ENCODE data around the gene SLAIN2. TPM values are rescaled to one million over a fixed set of nuclear protein-coding genes. Genes with fewer than 3 reads are reported as not detected.

Gene SLAIN2
- total RNA-seq, 1 experiment from 2014 or later = 35.8 TPM

DNA sequence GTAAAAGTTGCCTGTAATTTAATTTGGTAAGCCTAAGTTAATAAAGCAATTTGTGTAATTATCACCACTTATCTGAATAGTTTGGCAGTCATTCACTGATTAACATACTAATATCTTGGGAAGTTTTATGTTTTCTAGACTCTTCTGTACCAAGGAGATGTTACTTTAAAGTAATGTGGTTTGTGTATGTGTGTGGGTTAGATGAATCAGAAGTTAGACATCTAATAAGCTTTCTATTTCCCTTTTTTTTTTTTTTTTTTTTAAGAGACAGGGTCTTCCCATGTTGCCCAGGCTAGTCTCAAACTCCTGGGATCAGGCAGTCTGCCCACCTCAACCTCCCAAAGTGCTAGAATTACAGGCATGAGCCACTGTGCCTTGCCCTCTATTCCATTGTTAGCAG lies 5.3 kb downstream of the SLAIN2 start (continued):
- TF ChIP-seq, protein P1, sequence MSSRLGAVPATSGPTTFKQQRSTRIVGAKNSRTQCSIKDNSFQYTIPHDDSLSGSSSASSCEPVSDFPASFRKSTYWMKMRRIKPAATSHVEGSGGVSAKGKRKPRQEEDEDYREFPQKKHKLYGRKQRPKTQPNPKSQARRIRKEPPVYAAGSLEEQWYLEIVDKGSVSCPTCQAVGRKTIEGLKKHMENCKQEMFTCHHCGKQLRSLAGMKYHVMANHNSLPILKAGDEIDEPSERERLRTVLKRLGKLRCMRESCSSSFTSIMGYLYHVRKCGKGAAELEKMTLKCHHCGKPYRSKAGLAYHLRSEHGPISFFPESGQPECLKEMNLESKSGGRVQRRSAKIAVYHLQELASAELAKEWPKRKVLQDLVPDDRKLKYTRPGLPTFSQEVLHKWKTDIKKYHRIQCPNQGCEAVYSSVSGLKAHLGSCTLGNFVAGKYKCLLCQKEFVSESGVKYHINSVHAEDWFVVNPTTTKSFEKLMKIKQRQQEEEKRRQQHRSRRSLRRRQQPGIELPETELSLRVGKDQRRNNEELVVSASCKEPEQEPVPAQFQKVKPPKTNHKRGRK (CRISPR knock-in tag; IDR thresholded peaks at IDR 0.05; ENCODE audit: borderline replicate concordance) = no peak
- TF ChIP-seq TP53 (CRISPR knock-in tag; IDR thresholded peaks at IDR 0.05) = no peak
- TF ChIP-seq HMGA2 (CRISPR knock-in tag; IDR thresholded peaks at IDR 0.05) = no peak

DNA sequence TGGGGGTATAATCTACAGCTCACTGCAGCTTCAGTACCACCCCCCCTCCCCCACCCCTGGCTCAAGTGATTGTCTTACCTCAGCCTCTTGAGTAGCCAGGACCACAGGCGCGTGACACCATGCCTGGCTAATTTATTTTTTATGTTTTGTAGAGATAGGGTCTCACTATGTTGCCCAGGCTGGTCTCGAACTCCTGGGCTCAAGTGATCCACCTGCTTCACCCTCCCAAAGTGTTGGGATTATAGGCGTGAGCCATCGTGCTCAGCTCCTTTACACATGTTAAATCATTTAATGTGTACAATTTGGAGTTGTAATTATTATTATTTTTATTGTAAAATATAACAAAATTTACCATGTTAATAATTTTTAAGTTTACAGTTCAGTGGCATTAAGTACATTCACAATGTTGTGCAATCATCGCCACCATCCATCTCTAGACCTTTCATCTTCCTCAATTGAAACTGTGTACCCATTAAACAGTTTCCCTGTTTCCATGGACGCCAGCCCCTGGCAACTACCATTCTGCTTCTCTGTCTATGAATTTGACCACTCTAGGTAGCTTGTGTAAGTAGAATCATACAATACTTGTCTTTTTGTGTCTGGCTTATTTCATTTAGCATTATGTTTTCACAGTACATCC lies 6.1 kb downstream of the SLAIN2 start:
- no peak for DNase-seq (ENCODE audit: low spot score)
- POLR2A ChIA-PET = no interaction called here
- no peak overlapping the region; the same call in 1 of the 2 replicates for H3K27ac Mint-ChIP-seq
- no peaks in the 10 kb centered on the region for H3K27me3 Mint-ChIP-seq (ENCODE audit: low read depth)
- H3K9me3 Mint-ChIP-seq = peaks cover 6% of the 10 kb centered on the region
- no peak overlapping the region for H3K4me3 Mint-ChIP-seq
- TF ChIP-seq ZNF121 (CRISPR knock-in tag; IDR thresholded peaks at IDR 0.05) (peak; percentile 85), ZNF232 (CRISPR knock-in tag; IDR thresholded peaks at IDR 0.05) (no peak)
- no peak for ATAC-seq
- H3K36me3 Mint-ChIP-seq = peaks cover 5% of the 10 kb centered on the region
- CTCF ChIA-PET = no interaction called here
- H3K4me1 Mint-ChIP-seq = peaks cover 60% of the 10 kb centered on the region

DNA sequence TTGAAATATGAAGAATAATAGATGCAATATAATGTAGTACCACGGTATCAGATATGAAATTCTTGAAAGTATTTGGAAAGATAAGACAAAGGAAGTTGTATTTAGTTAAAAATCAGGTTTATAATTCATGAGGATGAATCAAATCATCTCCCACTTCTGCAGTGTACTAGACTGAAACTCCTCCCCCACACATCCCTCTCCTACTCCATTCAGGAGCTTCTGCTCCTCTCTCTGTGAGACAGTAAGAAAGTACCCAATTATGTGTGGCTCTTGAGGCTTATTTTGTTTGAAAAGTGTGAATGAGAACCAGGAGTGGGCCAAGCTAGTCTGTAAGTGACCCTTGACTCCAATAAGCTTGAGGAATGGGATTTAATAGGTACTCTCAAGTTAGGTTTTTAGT lies 9.5 kb downstream of the SLAIN2 start:
- POLR2A ChIA-PET = no interaction called here
- peaks cover 13% of the 10 kb centered on the region for H3K9me3 Mint-ChIP-seq
- CTCF ChIA-PET = no interaction called here
- ATAC-seq (no peak), DNase-seq (ENCODE audit: low spot score) (no peak)
- H3K27me3 Mint-ChIP-seq (ENCODE audit: low read depth) = no peaks in the 10 kb centered on the region
- H3K4me3 Mint-ChIP-seq = no peak overlapping the region
- TF ChIP-seq PRRX2 (CRISPR knock-in tag; IDR thresholded peaks at IDR 0.05) = no peak
- no peak for TF ChIP-seq CBFB (CRISPR knock-in tag; IDR thresholded peaks at IDR 0.05; ENCODE audit: low read depth)
- no peak overlapping the region for H3K27ac Mint-ChIP-seq
- H3K4me1 Mint-ChIP-seq = peaks cover 44% of the 10 kb centered on the region
- H3K36me3 Mint-ChIP-seq = peaks cover 12% of the 10 kb centered on the region

DNA sequence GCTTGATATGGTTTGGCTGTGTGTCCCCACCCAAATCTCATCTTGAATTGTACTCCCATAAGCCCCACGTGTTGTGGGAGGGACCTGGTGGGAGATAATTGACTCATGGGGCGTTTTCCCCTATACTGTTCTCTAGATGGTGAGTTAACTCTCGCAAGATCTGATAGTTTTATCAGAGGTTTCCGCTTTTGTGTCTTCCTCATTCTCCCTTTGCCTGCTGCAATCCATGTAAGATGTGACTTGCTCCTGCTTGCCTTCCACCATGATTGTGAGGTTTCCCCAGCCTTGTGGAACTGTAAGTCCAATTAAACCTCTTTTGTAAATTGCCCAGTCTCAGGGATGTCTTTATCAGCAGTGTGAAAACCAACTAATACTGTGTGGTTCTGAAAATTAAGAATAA lies 11.5 kb downstream of the SLAIN2 start:
- no peak overlapping the region for H3K27ac Mint-ChIP-seq
- H3K4me1 Mint-ChIP-seq = peaks cover 32% of the 10 kb centered on the region
- ATAC-seq (no peak), DNase-seq (ENCODE audit: low spot score) (no peak)
- H3K9me3 Mint-ChIP-seq = peaks cover 13% of the 10 kb centered on the region
- no peaks in the 10 kb centered on the region for H3K27me3 Mint-ChIP-seq (ENCODE audit: low read depth)
- no peak overlapping the region for H3K4me3 Mint-ChIP-seq
- ChIA-PET CTCF (no interaction called here), POLR2A (no interaction called here)
- peaks cover 12% of the 10 kb centered on the region for H3K36me3 Mint-ChIP-seq
- TF ChIP-seq ZNF317 (CRISPR knock-in tag; IDR thresholded peaks at IDR 0.05; ENCODE audit: borderline replicate concordance, low read depth) = no peak
- TF ChIP-seq ZNF121 (CRISPR knock-in tag; IDR thresholded peaks at IDR 0.05) = no peak
- TF ChIP-seq NFATC4 (CRISPR knock-in tag; IDR thresholded peaks at IDR 0.05) = no peak
- no peak for TF ChIP-seq CREB1 (CRISPR knock-in tag; IDR thresholded peaks at IDR 0.05)
- TF ChIP-seq ZBTB21 (CRISPR knock-in tag; IDR thresholded peaks at IDR 0.05; ENCODE audit: borderline replicate concordance) = no peak
- no peak for TF ChIP-seq FOXJ3 (CRISPR knock-in tag; IDR thresholded peaks at IDR 0.05; ENCODE audit: borderline replicate concordance)
- no peak for TF ChIP-seq NR1H2 (CRISPR knock-in tag; IDR thresholded peaks at IDR 0.05)
- TF ChIP-seq, protein P2, sequence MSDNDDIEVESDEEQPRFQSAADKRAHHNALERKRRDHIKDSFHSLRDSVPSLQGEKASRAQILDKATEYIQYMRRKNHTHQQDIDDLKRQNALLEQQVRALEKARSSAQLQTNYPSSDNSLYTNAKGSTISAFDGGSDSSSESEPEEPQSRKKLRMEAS (CRISPR knock-in tag; IDR thresholded peaks at IDR 0.05) = no peak
- TF ChIP-seq, protein P3, sequence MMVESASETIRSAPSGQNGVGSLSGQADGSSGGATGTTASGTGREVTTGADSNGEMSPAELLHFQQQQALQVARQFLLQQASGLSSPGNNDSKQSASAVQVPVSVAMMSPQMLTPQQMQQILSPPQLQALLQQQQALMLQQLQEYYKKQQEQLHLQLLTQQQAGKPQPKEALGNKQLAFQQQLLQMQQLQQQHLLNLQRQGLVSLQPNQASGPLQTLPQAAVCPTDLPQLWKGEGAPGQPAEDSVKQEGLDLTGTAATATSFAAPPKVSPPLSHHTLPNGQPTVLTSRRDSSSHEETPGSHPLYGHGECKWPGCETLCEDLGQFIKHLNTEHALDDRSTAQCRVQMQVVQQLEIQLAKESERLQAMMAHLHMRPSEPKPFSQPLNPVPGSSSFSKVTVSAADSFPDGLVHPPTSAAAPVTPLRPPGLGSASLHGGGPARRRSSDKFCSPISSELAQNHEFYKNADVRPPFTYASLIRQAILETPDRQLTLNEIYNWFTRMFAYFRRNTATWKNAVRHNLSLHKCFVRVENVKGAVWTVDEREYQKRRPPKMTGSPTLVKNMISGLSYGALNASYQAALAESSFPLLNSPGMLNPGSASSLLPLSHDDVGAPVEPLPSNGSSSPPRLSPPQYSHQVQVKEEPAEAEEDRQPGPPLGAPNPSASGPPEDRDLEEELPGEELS (CRISPR knock-in tag; IDR thresholded peaks at IDR 0.05) = no peak
- no peak for TF ChIP-seq ZNF416 (CRISPR knock-in tag; IDR thresholded peaks at IDR 0.05)
- TF ChIP-seq JAZF1 (CRISPR knock-in tag; IDR thresholded peaks at IDR 0.05) = no peak
- no peak for TF ChIP-seq HMGA2 (CRISPR knock-in tag; IDR thresholded peaks at IDR 0.05)
- no peak for TF ChIP-seq ZNF138 (CRISPR knock-in tag; conservative IDR thresholded peaks at IDR 0.05)
- no peak for TF ChIP-seq ZMAT4 (CRISPR knock-in tag; IDR thresholded peaks at IDR 0.05)
- TF ChIP-seq, protein P1 (CRISPR knock-in tag; IDR thresholded peaks at IDR 0.05; ENCODE audit: borderline replicate concordance) = no peak
- TF ChIP-seq, protein P4, sequence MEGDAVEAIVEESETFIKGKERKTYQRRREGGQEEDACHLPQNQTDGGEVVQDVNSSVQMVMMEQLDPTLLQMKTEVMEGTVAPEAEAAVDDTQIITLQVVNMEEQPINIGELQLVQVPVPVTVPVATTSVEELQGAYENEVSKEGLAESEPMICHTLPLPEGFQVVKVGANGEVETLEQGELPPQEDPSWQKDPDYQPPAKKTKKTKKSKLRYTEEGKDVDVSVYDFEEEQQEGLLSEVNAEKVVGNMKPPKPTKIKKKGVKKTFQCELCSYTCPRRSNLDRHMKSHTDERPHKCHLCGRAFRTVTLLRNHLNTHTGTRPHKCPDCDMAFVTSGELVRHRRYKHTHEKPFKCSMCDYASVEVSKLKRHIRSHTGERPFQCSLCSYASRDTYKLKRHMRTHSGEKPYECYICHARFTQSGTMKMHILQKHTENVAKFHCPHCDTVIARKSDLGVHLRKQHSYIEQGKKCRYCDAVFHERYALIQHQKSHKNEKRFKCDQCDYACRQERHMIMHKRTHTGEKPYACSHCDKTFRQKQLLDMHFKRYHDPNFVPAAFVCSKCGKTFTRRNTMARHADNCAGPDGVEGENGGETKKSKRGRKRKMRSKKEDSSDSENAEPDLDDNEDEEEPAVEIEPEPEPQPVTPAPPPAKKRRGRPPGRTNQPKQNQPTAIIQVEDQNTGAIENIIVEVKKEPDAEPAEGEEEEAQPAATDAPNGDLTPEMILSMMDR (IDR thresholded peaks at IDR 0.05) = no peak
